ENCODE measurements around the gene MYO7B.

The MYO7B gene

DNA sequence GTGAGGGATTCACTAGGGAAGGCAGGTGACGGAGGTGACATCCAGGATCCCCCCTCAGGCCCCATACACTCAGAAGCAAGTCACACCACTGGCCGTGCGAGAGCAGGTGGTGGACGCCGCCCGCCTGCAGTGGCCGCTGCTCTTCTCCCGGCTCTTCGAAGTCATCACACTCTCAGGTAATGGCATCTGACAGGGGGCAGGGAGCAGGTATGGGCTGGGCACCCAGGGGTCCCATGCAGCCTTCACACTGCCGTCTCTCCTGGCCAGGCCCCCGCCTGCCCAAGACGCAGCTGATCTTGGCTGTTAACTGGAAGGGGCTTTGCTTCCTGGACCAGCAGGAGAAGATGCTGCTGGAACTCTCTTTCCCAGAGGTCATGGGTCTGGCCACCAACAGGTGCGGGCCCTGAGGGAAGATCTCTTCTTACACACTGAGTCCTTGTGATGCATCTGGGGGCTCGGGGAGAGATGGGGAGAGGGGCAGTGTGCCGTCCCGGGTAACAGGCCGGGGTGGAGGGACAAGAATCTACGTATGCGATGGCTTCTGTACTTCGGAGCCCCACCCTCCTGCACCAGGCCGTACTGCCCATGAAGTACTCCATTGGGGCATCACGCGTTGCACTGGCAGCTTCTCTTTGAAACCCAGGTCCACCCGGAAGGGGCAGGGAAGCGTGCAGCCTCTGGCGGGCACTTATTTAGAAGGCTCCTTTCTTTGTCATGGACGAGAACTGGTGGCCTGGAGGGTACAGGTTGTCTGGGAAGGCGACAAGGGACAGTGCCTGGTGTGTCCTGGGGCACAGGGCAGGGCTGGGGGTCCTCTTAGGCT is 91.6 kb downstream of the MYO7B start:
- no peak for DNase-seq (ENCODE audit: low read depth)

DNA sequence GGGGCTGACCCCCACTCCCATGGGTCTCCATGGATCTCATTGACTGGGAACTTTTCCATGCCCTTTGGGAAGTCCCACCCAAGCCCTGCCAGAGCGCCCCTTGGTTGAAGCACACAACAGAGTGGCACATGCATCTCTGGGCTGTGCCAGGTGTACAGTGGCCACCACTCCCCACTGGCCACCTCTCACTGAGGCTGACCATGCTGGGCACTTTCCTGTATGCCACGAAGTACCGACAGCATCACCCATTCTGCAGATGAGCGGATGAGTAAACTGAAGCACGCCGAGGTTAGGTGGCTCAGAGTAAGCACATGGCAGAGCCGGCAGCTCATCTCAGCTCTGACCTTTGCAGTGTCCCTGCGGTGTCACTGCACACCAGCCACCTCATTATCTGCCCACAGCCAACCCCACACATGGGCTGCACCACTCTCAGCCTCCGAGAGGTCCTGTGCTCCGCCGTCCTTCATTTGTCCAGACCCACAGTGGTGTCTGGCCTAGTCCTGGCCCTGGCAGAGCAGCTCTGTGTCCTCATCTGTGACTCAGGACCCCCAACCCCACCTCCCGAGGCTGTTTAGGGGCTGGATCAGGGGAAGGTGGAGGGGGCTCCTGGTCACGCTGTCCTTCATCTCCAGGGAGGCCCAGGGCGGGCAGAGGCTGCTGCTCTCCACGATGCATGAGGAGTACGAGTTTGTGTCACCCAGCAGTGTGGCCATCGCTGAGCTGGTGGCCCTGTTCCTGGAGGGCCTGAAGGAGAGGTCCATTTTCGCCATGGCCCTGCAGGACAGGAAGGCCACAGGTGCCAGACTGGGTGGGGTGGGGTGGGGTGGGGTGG is 92.5 kb downstream of the MYO7B start:
- no peak for DNase-seq (ENCODE audit: low read depth)

DNA sequence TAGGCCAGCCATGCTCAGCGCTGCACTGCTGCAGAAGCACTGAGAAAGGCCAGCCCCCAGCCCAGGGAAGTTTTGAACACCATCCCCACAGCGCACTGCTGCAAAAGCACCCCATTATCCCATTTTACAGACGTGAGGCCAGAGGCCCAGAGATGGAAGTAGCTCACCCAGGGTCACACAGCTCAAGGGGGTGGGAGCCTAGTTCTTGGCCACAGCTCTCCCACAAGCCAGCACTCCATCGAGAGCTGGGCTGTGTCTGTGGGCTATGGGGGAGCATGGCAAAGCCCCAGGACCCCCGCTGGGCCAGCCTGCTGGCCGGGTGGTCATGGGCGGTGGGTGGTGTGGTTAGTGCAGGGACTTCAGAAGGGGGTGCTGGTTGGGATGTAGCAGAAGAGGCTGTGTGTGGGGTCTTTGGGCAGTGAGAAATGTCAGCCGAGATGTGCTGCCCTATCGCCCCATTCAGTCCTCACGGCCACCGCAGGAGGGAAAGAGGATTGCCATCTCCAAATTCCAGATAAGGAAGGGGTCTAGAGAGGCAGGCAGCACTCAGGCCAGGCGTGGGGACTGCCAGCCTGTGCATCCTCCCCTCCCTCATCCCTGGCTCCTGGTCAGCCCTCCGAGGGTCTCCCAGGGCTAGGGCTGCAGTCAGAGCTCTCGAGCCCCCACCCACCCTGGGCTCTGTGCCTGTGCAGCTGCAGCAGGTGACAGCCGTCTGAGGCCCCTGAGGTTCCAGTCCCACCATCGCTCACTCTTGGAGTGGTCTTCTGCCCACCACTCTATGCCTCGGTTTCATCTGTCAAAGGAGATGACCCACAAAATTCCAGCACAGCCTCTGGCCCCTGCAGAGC is 93.5 kb downstream of the MYO7B start:
- DNase-seq (ENCODE audit: low read depth) = no peak

GRCh38 chr2:127629637-127630036 is 94.2 kb downstream of the MYO7B start:
- DNase-seq (ENCODE audit: low read depth) = no peak

GRCh38 chr2:127630096-127630863 is 94.8 kb downstream of the MYO7B start:
- no peak for DNase-seq (ENCODE audit: low read depth)

GRCh38 chr2:127630864-127631540 is 95.5 kb downstream of the MYO7B start:
- no peak for DNase-seq (ENCODE audit: low read depth)

GRCh38 chr2:127631541-127631996 is 96.1 kb downstream of the MYO7B start:
- no peak for DNase-seq (ENCODE audit: low read depth)

- DNase-seq (ENCODE audit: low read depth) = no peak
Measured at GRCh38 chr2:127631997-127632581, 96.6 kb downstream of the MYO7B start.

DNA sequence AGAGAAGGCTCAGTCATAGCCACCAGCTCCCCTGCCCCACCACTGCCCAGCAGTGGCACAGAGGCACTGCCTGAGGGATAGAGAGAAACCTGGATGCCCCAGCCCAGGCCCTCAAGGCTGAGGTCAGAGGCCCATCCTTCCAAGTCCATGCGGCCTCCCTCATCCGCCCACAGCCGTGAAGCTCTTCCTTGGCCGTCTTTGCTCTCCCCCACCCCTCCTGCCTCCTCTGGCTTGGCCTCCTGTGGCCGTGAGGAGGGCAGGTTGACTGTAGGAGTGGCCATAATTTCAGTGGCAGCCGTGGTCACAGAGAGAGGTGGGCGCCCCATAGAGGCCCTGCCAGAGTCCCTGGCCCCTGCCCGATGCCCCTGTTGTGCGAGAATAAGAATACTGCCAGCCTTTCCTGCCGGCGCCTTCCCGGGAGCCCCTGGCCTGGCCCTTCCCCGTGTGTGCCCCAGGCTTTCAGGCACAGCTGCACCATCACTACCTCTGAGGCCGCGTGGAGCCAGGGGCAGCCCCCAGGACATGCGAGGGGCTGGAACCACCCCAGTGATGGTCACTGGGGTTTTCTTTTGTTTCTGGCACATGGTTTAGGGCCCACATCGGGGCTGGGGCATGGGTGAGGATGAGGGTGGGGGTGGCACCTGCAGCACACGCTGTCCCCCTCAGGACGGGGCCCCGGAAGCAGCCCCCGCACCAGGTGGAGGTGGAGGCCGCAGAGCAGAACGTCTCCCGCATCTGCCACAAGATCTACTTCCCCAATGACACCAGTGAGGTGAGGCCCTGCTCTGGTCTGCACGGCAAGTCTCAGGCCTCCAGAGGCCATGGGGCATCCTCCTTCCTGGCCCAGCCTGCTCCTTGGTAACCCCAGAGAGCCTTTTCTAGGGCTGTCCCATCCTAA is 97.4 kb downstream of the MYO7B start:
- no peak for DNase-seq (ENCODE audit: low read depth)

- DNase-seq (ENCODE audit: low read depth) = no peak
Measured at GRCh38 chr2:127633556-127634065, 98.1 kb downstream of the MYO7B start.

- no peak for DNase-seq (ENCODE audit: low read depth)
Measured at GRCh38 chr2:127634066-127634617, 98.7 kb downstream of the MYO7B start.

DNA sequence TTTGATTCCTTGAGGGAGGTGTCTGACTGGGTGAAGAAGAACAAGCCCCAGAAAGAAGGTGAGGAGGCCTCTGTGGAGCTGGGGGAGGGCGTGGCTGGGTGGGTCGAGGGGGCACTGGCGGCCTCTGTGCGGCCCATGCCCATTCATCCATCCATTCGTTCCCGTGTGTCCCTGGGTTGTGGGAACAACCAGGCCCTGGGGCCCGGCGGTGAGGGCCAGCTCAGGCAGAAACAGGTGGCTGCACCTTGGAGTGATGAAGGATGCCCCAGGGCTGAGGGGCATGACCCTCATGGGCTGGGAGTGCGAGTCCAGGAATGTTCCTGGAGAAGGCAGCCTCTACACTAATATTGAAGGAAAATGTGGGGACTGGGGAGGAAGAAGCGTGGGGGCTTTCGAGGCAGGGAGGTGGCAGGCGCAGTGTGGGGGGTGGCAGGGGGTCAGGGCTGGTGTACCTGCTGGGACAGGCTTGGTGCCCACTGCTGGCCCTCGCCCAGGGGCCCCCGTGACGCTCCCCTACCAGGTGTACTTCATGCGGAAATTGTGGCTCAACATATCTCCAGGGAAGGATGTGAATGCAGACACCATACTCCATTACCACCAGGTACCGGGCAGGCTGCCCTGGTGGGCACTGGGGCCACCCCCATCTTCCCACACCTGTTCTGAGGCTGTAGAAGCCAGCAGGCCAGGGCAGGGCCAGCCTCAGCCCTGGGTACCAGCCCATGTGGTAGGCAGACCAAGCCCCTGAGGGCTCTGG is 99.3 kb downstream of the MYO7B start:
- no peak for DNase-seq (ENCODE audit: low read depth)

DNA sequence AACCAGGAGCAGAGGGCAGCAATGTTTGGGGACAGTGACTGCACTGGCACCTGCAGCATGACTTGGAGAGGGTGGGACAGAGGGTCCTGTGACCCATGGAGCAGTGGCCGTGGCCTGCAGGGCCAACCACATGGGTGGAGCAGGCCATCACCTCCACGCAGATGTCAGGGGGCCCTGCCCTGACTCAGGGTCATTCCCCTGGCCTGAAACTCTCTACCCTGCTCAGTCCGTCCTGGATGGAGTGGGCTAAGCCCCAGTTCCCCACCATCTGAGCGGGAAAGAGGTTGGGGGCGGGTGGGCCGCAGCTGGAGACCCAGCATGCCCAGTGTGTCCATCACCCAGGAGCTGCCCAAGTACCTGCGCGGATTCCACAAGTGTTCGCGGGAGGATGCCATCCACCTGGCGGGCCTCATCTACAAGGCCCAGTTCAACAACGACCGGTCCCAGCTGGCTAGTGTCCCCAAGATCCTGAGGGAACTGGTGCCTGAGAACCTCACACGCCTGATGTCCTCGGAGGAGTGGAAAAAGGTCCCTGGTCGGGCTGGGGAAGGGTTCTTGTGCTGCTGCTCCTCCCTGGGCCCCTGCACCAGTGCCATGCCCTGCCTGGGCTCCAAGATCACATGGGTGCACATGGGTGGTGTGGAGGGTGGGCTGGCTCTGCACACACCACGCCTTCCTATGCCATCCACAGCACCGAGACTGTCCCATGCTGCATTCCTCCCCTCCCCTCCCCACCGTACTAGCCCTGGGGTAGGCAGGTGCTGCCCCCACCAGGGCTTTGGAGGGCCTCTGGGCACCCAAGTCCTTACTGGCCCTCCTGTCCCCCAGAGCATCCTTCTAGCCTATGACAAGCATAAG is 100.1 kb downstream of the MYO7B start:
- DNase-seq (ENCODE audit: low read depth) = no peak

DNA sequence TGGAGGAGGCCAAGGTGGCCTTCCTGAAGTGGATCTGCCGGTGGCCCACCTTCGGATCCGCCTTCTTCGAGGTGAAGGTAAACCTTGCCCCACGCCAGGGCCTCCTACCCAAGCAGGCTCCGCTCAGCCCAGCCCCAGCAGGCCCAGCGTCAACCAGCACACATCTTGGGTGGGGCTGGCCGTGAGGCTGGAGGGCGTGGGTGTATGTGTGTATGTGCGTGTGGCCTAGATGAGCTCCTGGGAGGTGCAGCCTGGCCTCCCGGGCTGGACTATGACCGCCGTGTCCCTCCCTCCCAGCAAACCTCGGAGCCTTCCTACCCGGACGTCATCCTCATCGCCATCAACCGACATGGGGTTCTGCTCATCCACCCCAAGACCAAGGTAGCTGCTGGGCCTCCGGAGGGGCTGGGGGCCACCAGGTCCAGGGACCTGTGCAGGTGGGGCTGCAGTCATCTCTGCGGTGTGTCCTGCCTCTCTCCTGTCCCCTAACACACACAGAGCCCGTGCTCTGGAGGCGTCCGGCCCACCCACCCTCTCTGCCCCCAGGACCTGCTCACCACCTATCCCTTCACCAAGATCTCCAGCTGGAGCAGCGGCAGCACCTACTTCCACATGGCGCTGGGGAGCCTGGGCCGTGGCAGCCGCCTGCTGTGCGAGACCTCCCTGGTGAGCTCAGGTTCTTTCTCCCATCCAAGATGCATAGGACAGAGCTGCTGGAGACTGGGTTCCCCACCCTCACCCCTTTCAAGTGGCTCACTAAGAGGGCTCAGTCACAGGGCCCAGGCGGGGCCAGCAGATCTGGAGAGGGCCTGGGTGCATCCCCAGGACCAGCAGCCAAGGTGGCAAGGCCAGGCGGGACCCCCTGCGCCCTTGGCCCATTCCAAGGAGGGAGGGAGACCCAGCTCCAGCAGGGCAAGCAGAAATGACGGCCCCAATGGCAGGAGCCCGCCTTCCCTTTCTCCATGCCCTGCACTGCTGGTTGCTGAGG is 101.1 kb downstream of the MYO7B start:
- no peak for DNase-seq (ENCODE audit: low read depth)

GRCh38 chr2:127637236-127637630 is 101.8 kb downstream of the MYO7B start:
- DNase-seq (ENCODE audit: low read depth) = no peak

DNA sequence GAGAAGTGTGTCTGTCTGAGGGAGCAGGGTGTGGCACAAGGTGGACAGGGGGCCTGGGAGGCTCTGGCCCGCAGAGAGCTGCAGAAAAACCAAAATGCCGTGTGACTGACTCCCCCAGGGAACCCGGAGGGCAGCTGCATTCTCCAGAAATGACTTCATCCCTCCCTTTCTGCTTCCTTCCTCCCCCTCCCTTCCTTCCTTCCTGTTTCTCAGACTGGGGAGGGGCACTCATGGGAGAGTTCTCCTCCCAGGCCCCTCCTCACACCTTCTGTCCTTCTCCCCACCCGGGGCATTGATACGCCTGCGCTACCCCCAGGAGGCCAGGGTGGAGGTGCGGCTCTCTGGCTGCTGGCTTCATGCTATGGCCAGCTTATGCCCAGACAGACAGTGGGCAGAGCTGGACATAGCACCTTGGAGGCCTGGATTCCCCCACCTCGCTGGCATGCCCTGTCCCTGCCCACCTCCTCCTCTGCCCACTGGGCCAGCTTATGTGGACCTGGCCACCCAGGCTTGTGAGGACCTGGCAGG is 102.3 kb downstream of the MYO7B start:
- peak; percentile 67 for DNase-seq (ENCODE audit: low read depth)
